ENCODE measurements around the gene PLIN5. TPM values are rescaled to one million over a fixed set of nuclear protein-coding genes. Genes with fewer than 3 reads are reported as not detected.

Gene PLIN5
- total RNA-seq, 2 donors from 2014 or later: 3.7 to 3.9 TPM

GRCh38 chr19:4521888-4522242 is 13.2 kb downstream of the PLIN5 start:
- Histone ChIP-seq H3K9ac (ENCODE audit: extremely low read depth, low read length, poor library complexity, severe bottlenecking) (no peak overlapping the region), H3K27me3 (ENCODE audit: control insufficient read depth, insufficient read depth, low read length, poor library complexity, severe bottlenecking) (no peaks in the 10 kb centered on the region), H3K36me3 (ENCODE audit: control insufficient read depth, insufficient read depth, low read length) (no peaks in the 10 kb centered on the region), H3K9me3 (ENCODE audit: control insufficient read depth, low read length) (no peaks in the 10 kb centered on the region), H3K4me3 (ENCODE audit: low read length) (no peak overlapping the region), H3K27ac (ENCODE audit: low read depth, low read length) (no peak overlapping the region), H3K4me1 (ENCODE audit: control insufficient read depth, insufficient read depth, low read length) (no peaks in the 10 kb centered on the region)
- Mint-ChIP-seq H3K4me1 (no peaks in the 10 kb centered on the region), H3K9me3 (peaks cover 1% of the 10 kb centered on the region), H3K27ac (no peak overlapping the region), H3K4me3 (no peak overlapping the region), H3K36me3 (ENCODE audit: low read depth) (no peaks in the 10 kb centered on the region), H3K27me3 (ENCODE audit: insufficient read depth) (peaks cover 19% of the 10 kb centered on the region)
- DNase-seq: no peak
- no peak for TF ChIP-seq CTCF (conservative IDR thresholded peaks at IDR 0.05)
- 88% methylated on average over 5 of the region's 5 CpGs for WGBS, 2 experiments (ENCODE audit: insufficient coverage in 1 of 2, insufficient read length in 1 of 2)

DNA sequence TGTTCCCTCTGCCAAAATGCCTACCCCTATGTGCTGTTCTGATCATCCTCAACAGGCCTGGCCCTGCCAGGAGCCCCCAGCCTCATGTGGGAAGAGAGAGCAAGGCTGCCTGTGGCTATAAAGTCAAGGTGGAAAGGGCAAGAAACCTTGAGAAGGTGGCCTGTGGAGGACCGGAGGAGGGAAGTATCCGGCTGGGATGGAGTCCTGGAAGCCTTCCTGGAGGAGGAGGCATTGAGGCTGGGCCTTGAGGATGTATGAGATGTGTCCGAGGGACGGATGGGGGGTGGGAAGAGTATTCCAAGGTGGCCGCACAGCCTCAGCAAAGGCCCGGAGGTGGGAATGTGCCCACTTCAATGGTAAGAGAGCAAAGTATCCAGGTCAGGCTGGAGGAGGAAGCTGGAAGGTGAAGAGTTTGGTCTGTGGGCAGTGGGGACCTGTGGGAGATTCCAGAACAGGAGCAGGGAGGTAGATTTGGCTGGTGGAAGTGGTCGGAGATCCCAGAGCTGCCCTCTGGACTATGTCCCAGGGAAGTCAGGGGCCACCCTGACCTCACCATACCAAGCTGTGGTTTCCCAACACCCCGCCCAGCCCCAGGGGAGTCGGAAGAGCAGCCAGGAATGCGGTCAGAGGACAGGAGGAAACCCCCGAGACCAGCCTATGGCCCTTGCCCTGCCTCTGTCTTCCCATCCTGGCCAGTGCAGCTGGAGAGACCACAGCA is 13.7 kb downstream of the PLIN5 start:
- H3K4me3 ChIP-seq (ENCODE audit: low read length): no peak overlapping the region
- H3K9me3 ChIP-seq (ENCODE audit: control insufficient read depth, low read length): no peaks in the 10 kb centered on the region
- Mint-ChIP-seq H3K4me1 (no peaks in the 10 kb centered on the region), H3K27me3 (ENCODE audit: insufficient read depth) (peaks cover 19% of the 10 kb centered on the region), H3K4me3 (no peak overlapping the region), H3K27ac (no peak overlapping the region), H3K9me3 (peaks cover 1% of the 10 kb centered on the region), H3K36me3 (ENCODE audit: low read depth) (no peaks in the 10 kb centered on the region)
- TF ChIP-seq CTCF (conservative IDR thresholded peaks at IDR 0.05): no peak
- no peaks in the 10 kb centered on the region for H3K36me3 ChIP-seq (ENCODE audit: control insufficient read depth, insufficient read depth, low read length)
- DNase-seq: no peak
- H3K4me1 ChIP-seq (ENCODE audit: control insufficient read depth, insufficient read depth, low read length): no peaks in the 10 kb centered on the region
- no peak overlapping the region for H3K9ac ChIP-seq (ENCODE audit: extremely low read depth, low read length, poor library complexity, severe bottlenecking)
- H3K27ac ChIP-seq (ENCODE audit: low read depth, low read length): no peak overlapping the region
- WGBS, 2 experiments (ENCODE audit: insufficient coverage in 1 of 2, insufficient read length in 1 of 2): 86 to 87% methylated on average over 8 to 11 of the region's 11 CpGs
- no peaks in the 10 kb centered on the region for H3K27me3 ChIP-seq (ENCODE audit: control insufficient read depth, insufficient read depth, low read length, poor library complexity, severe bottlenecking)

GRCh38 chr19:4519521-4520277 is 15.3 kb downstream of the PLIN5 start:
- Mint-ChIP-seq H3K27ac (no peak overlapping the region), H3K4me1 (no peaks in the 10 kb centered on the region), H3K9me3 (peaks cover 1% of the 10 kb centered on the region), H3K27me3 (ENCODE audit: insufficient read depth) (peaks cover 27% of the 10 kb centered on the region), H3K36me3 (ENCODE audit: low read depth) (no peaks in the 10 kb centered on the region), H3K4me3 (no peak overlapping the region)
- no peaks in the 10 kb centered on the region for H3K27me3 ChIP-seq (ENCODE audit: control insufficient read depth, insufficient read depth, low read length, poor library complexity, severe bottlenecking)
- H3K4me3 ChIP-seq (ENCODE audit: low read length): no peak overlapping the region
- 82 to 86% methylated on average over 8 to 9 of the region's 9 CpGs for WGBS, 2 experiments (ENCODE audit: insufficient coverage in 1 of 2, insufficient read length in 1 of 2)
- no peak overlapping the region for H3K9ac ChIP-seq (ENCODE audit: extremely low read depth, low read length, poor library complexity, severe bottlenecking)
- DNase-seq: no peak
- no peaks in the 10 kb centered on the region for H3K4me1 ChIP-seq (ENCODE audit: control insufficient read depth, insufficient read depth, low read length)
- no peak overlapping the region for H3K27ac ChIP-seq (ENCODE audit: low read depth, low read length)
- no peaks in the 10 kb centered on the region for H3K9me3 ChIP-seq (ENCODE audit: control insufficient read depth, low read length)
- no peaks in the 10 kb centered on the region for H3K36me3 ChIP-seq (ENCODE audit: control insufficient read depth, insufficient read depth, low read length)
- TF ChIP-seq CTCF (conservative IDR thresholded peaks at IDR 0.05): no peak
